Astrocyte (in vitro differentiated cells and primary cell): ENCODE results near the gene FAM222A.

Experiments used
- CTCF ChIP-seq: IDR thresholded peaks from 2 replicates; pipeline ENCODE4 v1.5.1; 2011; ENCODE audit warnings: low read depth, mild to moderate bottlenecking, inconsistent platforms, low read length, moderate library complexity; ENCODE audit not compliant: insufficient read depth
- EZH2 ChIP-seq: IDR thresholded peaks from 2 replicates; pipeline ENCODE4 v1.6.1; 2012; ENCODE audit warnings: mild to moderate bottlenecking, low read length, inconsistent platforms; ENCODE audit not compliant: insufficient read depth

- TF ChIP-seq CTCF: no peak
- TF ChIP-seq EZH2: no peak
Observed at GRCh38 chr12:109762673-109763191, 49.1 kb downstream of the FAM222A start.
